COR-L47 (cell line): Measurements from ENCODE around the gene ANTXR2.

Experiments used
- DNase-seq: peaks from one replicate; lab custom pipeline; 2025; lab: John Stamatoyannopoulos, UW

Gene ANTXR2

DNA sequence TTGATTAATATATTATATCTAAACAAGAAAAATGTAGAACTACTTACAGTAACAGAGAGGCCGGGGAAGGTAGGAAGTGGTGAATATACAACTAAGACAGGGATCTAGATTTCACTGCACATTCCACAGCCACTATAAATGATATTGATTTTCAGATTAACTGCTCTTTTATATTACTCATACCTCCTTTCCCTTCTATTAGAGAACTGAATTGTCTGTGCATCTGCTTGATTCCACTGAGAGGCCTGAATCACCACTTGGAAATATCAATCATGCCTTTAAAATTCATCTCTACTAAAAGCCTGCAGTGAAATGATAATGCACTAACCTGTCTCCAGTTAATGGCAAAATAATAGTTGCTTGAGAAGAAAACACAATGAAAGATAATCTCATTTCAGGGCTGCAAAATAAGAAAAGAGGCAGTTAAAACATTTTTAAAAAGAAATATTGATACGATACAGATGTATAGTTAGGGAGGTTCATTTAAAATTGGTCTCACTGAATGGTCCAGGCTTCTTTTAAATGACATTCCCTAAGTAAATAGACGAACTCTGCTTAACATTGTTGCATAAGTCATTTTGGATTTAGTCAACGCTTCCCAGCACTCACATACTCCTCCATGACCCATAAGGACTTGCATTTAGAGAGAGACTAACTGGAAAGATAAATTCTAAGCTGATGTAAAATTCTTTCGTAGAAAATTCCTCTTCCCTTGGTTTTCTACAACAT is 3.8 kb downstream of the ANTXR2 start:
- DNase-seq: no peak

GRCh38 chr4:80065601-80066000 is 7.4 kb downstream of the ANTXR2 start:
- DNase-seq: no peak

- no peak for DNase-seq
Measured at GRCh38 chr4:80062527-80062926, 10.5 kb downstream of the ANTXR2 start.

DNA sequence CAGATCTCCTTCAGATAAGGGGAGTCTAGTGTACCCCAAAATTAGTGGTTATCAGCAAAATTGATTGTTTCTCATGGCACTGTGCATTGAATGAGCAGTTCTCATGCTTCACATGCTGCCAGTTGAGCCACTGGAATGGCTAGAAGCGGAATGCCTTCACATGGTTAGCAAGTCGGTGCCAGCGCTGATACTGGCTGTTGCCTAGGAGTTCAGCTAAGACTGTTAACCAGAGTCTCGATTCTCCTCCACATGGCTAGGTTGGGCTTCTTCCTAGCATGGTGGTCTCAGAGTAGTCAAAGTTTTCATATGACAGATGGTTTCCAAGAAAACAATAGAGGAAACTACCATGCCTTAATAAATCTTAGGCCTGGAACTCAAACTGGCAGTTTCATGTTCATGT is 12.2 kb downstream of the ANTXR2 start:
- DNase-seq: no peak

DNA sequence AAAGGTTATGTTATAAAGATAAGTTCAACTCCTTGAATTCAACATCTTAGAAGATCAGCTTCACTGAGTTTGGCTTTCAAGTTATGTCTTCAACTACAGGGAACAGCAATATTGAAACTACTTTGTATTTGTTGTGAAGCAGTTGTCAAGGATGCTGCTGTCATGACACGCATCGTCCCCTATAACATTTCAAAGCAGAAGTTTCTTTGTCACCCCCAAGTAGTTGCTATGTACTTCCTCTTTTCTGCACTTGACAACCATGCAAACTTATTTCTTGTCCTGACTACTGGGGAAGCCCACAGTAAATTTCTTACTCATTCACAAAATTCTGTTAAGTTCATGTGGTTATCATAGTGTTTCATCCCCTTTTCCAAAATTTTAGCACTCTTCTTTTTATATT is 14.3 kb downstream of the ANTXR2 start:
- DNase-seq: no peak

- DNase-seq: no peak
Measured at GRCh38 chr4:80054375-80054774, 18.7 kb downstream of the ANTXR2 start.

GRCh38 chr4:80053140-80053910 is 19.7 kb downstream of the ANTXR2 start:
- no peak for DNase-seq

GRCh38 chr4:80049813-80050534 is 23.1 kb downstream of the ANTXR2 start:
- no peak for DNase-seq

GRCh38 chr4:80049402-80049801 is 23.6 kb downstream of the ANTXR2 start:
- DNase-seq: peak; percentile 27

- no peak for DNase-seq
Measured at GRCh38 chr4:80045786-80046185, 27.2 kb downstream of the ANTXR2 start.

DNA sequence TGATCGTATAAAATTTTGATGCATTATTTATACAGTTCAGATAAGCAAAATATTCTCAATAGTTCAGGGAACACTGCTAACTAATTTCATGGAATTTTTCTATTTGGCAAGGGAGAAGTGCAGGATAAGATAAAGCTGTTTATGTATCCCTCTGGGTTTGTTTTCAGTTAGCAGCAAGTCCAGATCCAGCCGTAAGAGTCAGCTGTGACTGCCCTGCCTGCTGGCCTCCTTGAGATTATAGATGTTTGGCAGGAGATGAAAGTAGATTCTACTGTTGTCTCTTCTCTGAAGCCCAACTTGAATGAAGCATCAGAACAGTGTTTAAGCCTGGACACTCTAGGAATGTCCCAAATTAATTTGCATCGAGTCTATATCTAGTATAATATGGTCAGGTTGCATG is 29.5 kb downstream of the ANTXR2 start:
- DNase-seq: no peak

GRCh38 chr4:80042821-80043220 is 30.2 kb downstream of the ANTXR2 start:
- DNase-seq: no peak

- no peak for DNase-seq
Measured at GRCh38 chr4:80037864-80038263, 35.2 kb downstream of the ANTXR2 start.

- DNase-seq: no peak
Measured at GRCh38 chr4:80036949-80037685, 35.9 kb downstream of the ANTXR2 start.

GRCh38 chr4:80036306-80036705 is 36.7 kb downstream of the ANTXR2 start:
- no peak for DNase-seq

- no peak for DNase-seq
Measured at GRCh38 chr4:80035336-80035735, 37.7 kb downstream of the ANTXR2 start.

GRCh38 chr4:80033581-80033980 is 39.4 kb downstream of the ANTXR2 start:
- no peak for DNase-seq

DNA sequence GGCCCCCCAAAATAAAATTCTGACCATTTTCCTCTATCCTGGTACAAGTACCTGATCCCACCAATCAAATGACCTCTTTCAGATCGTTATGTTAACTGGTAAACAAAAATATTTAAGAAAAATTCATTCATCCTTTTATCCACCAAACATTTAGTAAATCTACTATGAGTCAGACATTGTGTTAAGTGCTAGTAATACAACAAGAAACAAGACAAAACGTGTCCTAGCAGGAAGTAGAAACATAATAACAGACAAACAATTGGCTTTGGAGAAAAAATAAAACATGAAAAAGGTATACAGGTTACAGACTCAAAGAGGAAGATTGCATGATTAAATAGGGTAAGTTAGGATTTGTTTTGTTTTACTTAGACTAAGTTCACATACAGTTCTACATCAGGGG is 43.7 kb downstream of the ANTXR2 start:
- DNase-seq: no peak

- DNase-seq: no peak
Measured at GRCh38 chr4:80027611-80028010, 45.4 kb downstream of the ANTXR2 start.

DNA sequence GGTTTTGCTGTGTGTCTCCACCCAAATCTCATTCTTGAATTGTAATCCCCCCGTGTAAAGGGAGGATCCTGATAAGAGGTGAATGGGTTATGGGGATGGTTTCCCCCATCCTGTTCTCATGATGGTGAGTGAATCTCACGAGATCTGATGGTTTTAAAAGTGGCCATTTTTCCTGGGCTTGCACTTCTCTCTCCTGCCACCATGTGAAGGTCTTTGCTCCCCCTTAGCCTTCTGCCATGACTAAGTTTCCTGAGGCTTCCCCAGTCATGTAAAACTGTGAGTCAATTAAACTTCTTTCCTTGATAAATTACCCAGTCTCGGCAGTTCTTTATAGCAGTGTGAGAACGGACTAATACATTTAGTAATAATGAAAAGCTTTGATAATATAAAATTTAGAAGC is 46.9 kb downstream of the ANTXR2 start:
- no peak for DNase-seq

DNA sequence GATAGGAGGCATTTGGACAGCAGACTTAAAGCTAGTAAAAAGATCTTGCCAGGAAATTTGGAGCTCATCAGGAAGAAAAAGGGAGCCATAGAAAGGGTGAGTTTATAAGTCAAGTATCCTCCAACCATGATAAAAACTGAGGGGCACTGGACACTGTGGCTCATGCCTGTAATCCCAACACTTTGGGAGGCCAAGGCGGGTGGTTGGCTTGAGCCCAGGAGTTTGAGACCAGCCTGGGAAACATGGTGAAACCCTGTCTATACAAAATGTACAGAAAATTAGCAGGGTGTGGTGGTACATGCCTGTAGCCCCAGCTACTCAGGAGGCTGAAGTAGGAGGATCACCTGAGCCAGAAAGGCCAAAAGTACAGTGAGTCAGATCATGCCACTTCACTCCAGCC is 48.7 kb downstream of the ANTXR2 start:
- no peak for DNase-seq

DNA sequence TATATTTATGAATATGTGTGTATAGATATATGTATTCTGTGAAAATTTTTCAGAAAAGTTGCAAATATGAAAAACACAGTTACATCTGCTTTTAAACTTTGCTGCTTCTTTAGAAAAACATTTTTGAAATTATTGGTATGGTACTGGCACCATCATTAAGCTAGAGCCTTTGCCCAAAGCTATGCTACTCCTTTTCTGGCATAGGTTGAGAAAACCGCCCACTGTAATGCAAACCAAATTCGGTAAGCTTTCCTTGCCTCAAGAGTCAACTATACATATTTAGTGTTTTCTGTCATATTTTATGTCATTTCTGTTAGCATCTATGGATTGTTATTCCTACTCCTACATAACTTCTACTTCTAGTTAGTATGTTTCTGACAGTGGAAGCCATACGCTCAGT is 50.7 kb downstream of the ANTXR2 start:
- DNase-seq: no peak
